DND-41 (cell line): ENCODE data around the gene MTFMT.

Source experiments
- ATAC-seq: fragments of 200-7000 bp; cut with Tn5 transposase; 3 replicates; pipeline ENCODE4 v1.9.1; 2021; ENCODE audit warnings: low read depth; ENCODE audit not compliant: insufficient read depth
- DNase-seq: peaks from one replicate; pipeline ENCODE4 v3.0.0-alpha.2; 2020
- H2AFZ ChIP-seq: 2 replicates; pipeline ENCODE4 v1.6.0; 2012; ENCODE audit warnings: low read depth, low read length
- H3K27ac ChIP-seq: 2 replicates; pipeline ENCODE4 v1.5.1; 2012; ENCODE audit warnings: low read length, inconsistent platforms
- H3K27me3 ChIP-seq: fragments of 200-600 bp; sonication (generic); 2 replicates; pipeline ENCODE4 v1.6.0; 2012; ENCODE audit warnings: low read length, mild to moderate bottlenecking, inconsistent platforms; ENCODE audit not compliant: insufficient read depth, poor library complexity
- H3K36me3 ChIP-seq: 2 replicates; pipeline ENCODE4 v1.5.1; 2012; ENCODE audit warnings: low read length, inconsistent platforms; ENCODE audit not compliant: insufficient read depth
- H3K4me1 ChIP-seq: 2 replicates; pipeline ENCODE4 v1.5.1; 2012; ENCODE audit warnings: mild to moderate bottlenecking, low read length; ENCODE audit not compliant: insufficient read depth
- H3K4me2 ChIP-seq: 2 replicates; pipeline ENCODE4 v1.6.0; 2012; ENCODE audit warnings: mild to moderate bottlenecking, moderate library complexity, low read length, inconsistent platforms; ENCODE audit not compliant: insufficient read depth
- H3K4me3 ChIP-seq, 2 experiments: fragments of 200-600 bp in 1 of 2; shearing (Covaris generic) in 1 of 2; 2 replicates each; pipeline ENCODE4 v1.5.1; 2012 to 2016; ENCODE audit warnings: inconsistent platforms in 2 of 2, low read length in 2 of 2, mild to moderate bottlenecking in 2 of 2, low read depth in 1 of 2, moderate library complexity in 1 of 2
- H3K79me2 ChIP-seq: 2 replicates; pipeline ENCODE4 v1.6.0; 2012; ENCODE audit warnings: low read length, inconsistent platforms; ENCODE audit not compliant: insufficient read depth
- H3K9ac ChIP-seq: 2 replicates; pipeline ENCODE4 v1.6.0; 2012; ENCODE audit warnings: low read depth, mild to moderate bottlenecking, inconsistent platforms, low read length, moderate library complexity
- H3K9me3 ChIP-seq: 2 replicates; pipeline ENCODE4 v1.5.1; 2012; ENCODE audit warnings: low read length, moderate library complexity, mild to moderate bottlenecking, inconsistent platforms; ENCODE audit not compliant: insufficient read depth, severe bottlenecking
- H4K20me1 ChIP-seq: 2 replicates; pipeline ENCODE4 v1.6.0; 2012; ENCODE audit warnings: low read length; ENCODE audit not compliant: insufficient read depth
- EZH2 ChIP-seq: IDR thresholded peaks from 3 replicates; pipeline ENCODE4 v1.6.1; 2012; ENCODE audit warnings: borderline replicate concordance, low read depth, mild to moderate bottlenecking, moderate library complexity, low read length, inconsistent platforms; ENCODE audit not compliant: severe bottlenecking
- TF ChIP-seq, protein P1 (sequence below): IDR thresholded peaks from 2 replicates; pipeline ENCODE4 v1.5.1; 2012; ENCODE audit warnings: borderline replicate concordance, low read length, moderate library complexity, mild to moderate bottlenecking; ENCODE audit not compliant: poor library complexity, severe bottlenecking; ENCODE audit errors: extremely low read depth

The MTFMT gene

DNA sequence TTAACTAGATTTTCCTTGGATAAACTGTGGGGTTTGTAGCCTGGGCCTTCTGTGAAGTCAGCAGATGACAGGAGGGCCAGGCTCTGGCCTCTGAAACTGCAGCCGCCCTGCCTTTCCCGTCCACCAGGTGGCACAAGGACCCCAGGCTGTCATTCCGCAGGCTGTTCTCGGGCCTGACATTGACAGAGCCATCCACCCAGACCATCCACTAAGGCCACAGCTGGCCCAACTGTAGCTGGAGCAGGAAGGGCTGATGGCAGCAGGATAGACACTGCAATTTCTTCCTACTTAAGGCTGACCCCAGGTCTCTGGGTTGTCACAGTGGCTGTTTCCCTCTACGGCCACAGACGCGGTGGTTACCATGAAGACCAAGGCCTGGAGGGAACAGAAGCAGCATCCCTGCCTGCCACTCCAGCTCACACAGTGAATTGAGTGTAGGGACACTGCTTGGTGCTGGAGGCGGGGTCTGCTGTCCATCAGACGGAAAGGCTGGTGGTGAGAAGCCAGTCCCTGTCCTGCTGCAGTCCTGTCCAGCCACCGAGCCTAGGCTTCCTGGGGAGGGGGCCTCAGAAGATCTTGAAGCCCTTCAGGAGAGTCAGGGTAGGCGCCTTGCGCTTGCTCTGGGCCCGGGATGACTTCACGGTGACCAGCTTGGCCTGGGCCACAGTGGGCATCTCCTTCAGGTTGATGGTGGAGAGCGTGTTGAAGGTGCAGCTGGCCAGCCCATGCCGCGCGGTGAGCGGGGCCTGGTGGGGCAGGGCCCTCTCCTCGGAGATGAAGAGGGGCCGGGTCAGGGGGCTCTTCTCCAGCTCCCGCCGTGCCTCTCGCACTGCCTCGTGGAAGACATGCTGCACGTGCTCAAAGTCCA is 25.1 kb upstream of the MTFMT start:
- no peaks in the 10 kb centered on the region for H4K20me1 ChIP-seq
- H3K36me3 ChIP-seq, result no peaks in the 10 kb centered on the region
- TF ChIP-seq EZH2, result no peak
- TF ChIP-seq, protein P1, sequence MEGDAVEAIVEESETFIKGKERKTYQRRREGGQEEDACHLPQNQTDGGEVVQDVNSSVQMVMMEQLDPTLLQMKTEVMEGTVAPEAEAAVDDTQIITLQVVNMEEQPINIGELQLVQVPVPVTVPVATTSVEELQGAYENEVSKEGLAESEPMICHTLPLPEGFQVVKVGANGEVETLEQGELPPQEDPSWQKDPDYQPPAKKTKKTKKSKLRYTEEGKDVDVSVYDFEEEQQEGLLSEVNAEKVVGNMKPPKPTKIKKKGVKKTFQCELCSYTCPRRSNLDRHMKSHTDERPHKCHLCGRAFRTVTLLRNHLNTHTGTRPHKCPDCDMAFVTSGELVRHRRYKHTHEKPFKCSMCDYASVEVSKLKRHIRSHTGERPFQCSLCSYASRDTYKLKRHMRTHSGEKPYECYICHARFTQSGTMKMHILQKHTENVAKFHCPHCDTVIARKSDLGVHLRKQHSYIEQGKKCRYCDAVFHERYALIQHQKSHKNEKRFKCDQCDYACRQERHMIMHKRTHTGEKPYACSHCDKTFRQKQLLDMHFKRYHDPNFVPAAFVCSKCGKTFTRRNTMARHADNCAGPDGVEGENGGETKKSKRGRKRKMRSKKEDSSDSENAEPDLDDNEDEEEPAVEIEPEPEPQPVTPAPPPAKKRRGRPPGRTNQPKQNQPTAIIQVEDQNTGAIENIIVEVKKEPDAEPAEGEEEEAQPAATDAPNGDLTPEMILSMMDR, result peak; percentile 87
- peak overlapping the region; percentile 33; the same call in 1 of the 2 replicates for H2AFZ ChIP-seq
- H3K4me2 ChIP-seq, result no peak overlapping the region
- DNase-seq (peak; percentile 70), ATAC-seq (peak; percentile 57)
- no peak overlapping the region for H3K9ac ChIP-seq
- H3K27ac ChIP-seq, result no peak overlapping the region
- H3K4me1 ChIP-seq, result peaks cover 25% of the 10 kb centered on the region
- H3K4me3 ChIP-seq, result no peak overlapping the region
- no peaks in the 10 kb centered on the region for H3K9me3 ChIP-seq
- no peaks in the 10 kb centered on the region for H3K27me3 ChIP-seq
- H3K79me2 ChIP-seq, result no peaks in the 10 kb centered on the region

DNA sequence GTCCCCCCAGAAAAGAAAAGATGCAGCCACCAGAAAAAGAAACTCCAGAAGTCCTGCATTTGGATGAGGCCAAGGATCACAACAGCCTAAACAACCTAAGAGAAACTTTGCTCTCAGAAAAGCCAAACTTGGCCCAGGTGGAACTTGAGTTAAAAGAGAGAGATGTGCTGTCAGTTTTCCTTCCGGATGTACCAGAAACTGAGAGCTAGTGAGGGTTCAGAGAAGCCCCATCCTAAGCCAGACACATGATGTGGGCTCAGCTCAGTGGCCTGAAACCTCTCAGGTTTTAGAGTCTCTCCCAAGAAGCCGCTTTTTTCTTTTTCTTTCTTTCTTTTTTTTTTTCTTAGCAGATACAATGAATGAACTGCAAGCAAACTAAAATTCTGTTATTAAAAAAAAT is 23.5 kb upstream of the MTFMT start:
- no peaks in the 10 kb centered on the region for H3K27me3 ChIP-seq
- ATAC-seq (no peak), DNase-seq (no peak)
- no peaks in the 10 kb centered on the region for H3K9me3 ChIP-seq
- no peak overlapping the region for H3K4me3 ChIP-seq
- H3K9ac ChIP-seq, result no peak overlapping the region
- H3K4me1 ChIP-seq, result peaks cover 34% of the 10 kb centered on the region
- no peaks in the 10 kb centered on the region for H4K20me1 ChIP-seq
- no peaks in the 10 kb centered on the region for H3K36me3 ChIP-seq
- no peak overlapping the region for H3K4me2 ChIP-seq
- TF ChIP-seq EZH2, result no peak
- TF ChIP-seq, protein P1, result no peak
- H3K79me2 ChIP-seq, result no peaks in the 10 kb centered on the region
- H2AFZ ChIP-seq, result no peak overlapping the region
- no peak overlapping the region for H3K27ac ChIP-seq

DNA sequence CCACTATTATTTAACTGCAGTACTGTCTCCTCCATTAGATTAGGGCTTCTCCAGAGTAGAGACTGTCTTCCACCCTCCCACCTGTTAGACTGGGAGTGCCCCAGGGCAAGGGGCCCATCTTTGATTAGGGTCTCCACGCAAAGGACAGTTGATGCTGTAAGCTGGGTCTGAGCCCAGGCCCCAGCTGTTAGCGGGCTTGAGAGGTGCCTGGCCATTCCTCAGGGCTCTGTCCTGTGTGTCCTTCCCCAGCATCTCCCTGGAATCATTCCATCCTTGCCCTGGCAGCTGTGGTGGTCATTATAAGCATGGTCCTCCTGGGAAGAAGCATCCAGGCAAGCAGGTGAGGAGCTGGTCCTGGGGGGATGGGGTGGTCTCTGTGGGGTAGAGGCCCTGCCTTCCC is 21.8 kb upstream of the MTFMT start:
- H3K79me2 ChIP-seq, result no peaks in the 10 kb centered on the region
- no peak for ATAC-seq
- no peak for TF ChIP-seq EZH2
- TF ChIP-seq, protein P1, result no peak
- no peaks in the 10 kb centered on the region for H4K20me1 ChIP-seq
- H3K9me3 ChIP-seq, result no peaks in the 10 kb centered on the region
- no peaks in the 10 kb centered on the region for H3K36me3 ChIP-seq
- no peaks in the 10 kb centered on the region for H3K27me3 ChIP-seq
- no peak for DNase-seq
- peaks cover 31% of the 10 kb centered on the region for H3K4me1 ChIP-seq
- H3K4me2 ChIP-seq, result no peak overlapping the region
- no peak overlapping the region for H3K4me3 ChIP-seq
- no peak overlapping the region for H3K27ac ChIP-seq
- H2AFZ ChIP-seq, result no peak overlapping the region
- H3K9ac ChIP-seq, result no peak overlapping the region
